WTC11 (cell line): ENCODE results near the gene ARHGEF33.

Experiments
- ELF4 ChIP-seq: sonication (generic); formaldehyde crosslinking; IDR thresholded peaks from 2 replicates; pipeline ENCODE4 v1.8.1; 2022; ENCODE audit warnings: low read depth, mild to moderate bottlenecking, moderate library complexity, missing genetic modification reagents
- FOXJ3 ChIP-seq: sonication (generic); formaldehyde crosslinking; IDR thresholded peaks from 2 replicates; pipeline ENCODE4 v1.9.0; 2021; ENCODE audit warnings: missing genetic modification reagents, mild to moderate bottlenecking, borderline replicate concordance
- SMAD4 ChIP-seq: sonication (generic); formaldehyde crosslinking; IDR thresholded peaks from 2 replicates; pipeline ENCODE4 v1.8.0; 2022; ENCODE audit warnings: mild to moderate bottlenecking, missing genetic modification reagents
- ZNF317 ChIP-seq: sonication (generic); formaldehyde crosslinking; IDR thresholded peaks from 2 replicates; pipeline ENCODE4 v1.8.1; 2023; ENCODE audit warnings: low read depth, mild to moderate bottlenecking, moderate library complexity, missing genetic modification reagents, borderline replicate concordance
- TF ChIP-seq, protein P1 (sequence below): fragments of 200-600 bp; IDR thresholded peaks from 2 replicates; pipeline ENCODE4 v1.8.0; 2022; ENCODE audit warnings: antibody characterized with exemption
- TF ChIP-seq, protein P2 (sequence below): sonication (generic); formaldehyde crosslinking; IDR thresholded peaks from 2 replicates; pipeline ENCODE4 v1.8.1; 2023; ENCODE audit warnings: mild to moderate bottlenecking, moderate library complexity, missing genetic modification reagents
- TF ChIP-seq, protein P3 (sequence below): sonication (generic); formaldehyde crosslinking; IDR thresholded peaks from 2 replicates; pipeline ENCODE4 v1.8.1; 2022; ENCODE audit warnings: mild to moderate bottlenecking, missing genetic modification reagents, moderate library complexity, borderline replicate concordance

DNA sequence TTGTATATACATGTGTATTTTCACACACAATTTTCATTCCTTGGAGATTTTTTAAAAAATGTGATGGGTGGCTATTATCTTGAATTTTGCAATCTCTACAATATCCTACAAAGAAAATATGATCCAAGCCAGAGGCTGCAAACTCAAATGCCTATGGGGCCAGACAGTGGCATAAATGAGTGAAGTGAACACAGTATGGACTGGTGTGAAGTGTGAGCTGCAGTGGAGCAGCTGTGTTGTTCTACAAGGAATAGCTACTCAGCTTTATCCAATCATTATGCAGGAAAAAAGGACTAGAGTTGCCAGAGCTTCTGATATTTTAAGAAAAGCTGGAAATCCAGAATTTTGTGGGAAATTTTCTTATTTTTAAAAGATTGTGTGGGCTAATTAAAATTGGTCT lies 62.1 kb downstream of the ARHGEF33 start:
- TF ChIP-seq, protein P1, sequence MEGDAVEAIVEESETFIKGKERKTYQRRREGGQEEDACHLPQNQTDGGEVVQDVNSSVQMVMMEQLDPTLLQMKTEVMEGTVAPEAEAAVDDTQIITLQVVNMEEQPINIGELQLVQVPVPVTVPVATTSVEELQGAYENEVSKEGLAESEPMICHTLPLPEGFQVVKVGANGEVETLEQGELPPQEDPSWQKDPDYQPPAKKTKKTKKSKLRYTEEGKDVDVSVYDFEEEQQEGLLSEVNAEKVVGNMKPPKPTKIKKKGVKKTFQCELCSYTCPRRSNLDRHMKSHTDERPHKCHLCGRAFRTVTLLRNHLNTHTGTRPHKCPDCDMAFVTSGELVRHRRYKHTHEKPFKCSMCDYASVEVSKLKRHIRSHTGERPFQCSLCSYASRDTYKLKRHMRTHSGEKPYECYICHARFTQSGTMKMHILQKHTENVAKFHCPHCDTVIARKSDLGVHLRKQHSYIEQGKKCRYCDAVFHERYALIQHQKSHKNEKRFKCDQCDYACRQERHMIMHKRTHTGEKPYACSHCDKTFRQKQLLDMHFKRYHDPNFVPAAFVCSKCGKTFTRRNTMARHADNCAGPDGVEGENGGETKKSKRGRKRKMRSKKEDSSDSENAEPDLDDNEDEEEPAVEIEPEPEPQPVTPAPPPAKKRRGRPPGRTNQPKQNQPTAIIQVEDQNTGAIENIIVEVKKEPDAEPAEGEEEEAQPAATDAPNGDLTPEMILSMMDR: no peak
- TF ChIP-seq, protein P2, sequence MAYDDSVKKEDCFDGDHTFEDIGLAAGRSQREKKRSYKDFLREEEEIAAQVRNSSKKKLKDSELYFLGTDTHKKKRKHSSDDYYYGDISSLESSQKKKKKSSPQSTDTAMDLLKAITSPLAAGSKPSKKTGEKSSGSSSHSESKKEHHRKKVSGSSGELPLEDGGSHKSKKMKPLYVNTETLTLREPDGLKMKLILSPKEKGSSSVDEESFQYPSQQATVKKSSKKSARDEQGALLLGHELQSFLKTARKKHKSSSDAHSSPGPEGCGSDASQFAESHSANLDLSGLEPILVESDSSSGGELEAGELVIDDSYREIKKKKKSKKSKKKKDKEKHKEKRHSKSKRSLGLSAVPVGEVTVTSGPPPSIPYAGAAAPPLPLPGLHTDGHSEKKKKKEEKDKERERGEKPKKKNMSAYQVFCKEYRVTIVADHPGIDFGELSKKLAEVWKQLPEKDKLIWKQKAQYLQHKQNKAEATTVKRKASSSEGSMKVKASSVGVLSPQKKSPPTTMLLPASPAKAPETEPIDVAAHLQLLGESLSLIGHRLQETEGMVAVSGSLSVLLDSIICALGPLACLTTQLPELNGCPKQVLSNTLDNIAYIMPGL (CRISPR knock-in tag): no peak
- TF ChIP-seq ELF4 (CRISPR knock-in tag) (no peak), SMAD4 (CRISPR knock-in tag) (no peak), ZNF317 (CRISPR knock-in tag) (no peak), FOXJ3 (no peak)
- TF ChIP-seq, protein P3, sequence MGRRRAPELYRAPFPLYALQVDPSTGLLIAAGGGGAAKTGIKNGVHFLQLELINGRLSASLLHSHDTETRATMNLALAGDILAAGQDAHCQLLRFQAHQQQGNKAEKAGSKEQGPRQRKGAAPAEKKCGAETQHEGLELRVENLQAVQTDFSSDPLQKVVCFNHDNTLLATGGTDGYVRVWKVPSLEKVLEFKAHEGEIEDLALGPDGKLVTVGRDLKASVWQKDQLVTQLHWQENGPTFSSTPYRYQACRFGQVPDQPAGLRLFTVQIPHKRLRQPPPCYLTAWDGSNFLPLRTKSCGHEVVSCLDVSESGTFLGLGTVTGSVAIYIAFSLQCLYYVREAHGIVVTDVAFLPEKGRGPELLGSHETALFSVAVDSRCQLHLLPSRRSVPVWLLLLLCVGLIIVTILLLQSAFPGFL (CRISPR knock-in tag): no peak
